PC-9 (cell line): ENCODE data around the gene CCNL2. TPM values are rescaled to one million over a fixed set of nuclear protein-coding genes. Genes with fewer than 3 reads are reported as not detected.
A peak's percentile ranks its signal among the peaks of the same experiment; 100 is the strongest.

Experiments
- BruUV-seq: library from RNA; stranded (reverse); fragments of 400-500 nt; replicated peaks from 2 replicates; lab custom pipeline; 2021; lab: Mats Ljungman, UMichigan
- CTCF ChIA-PET: fragments of 300-600 bp; sonication (Branson Sonifier 250); formaldehyde crosslinking; loops from one replicate; lab custom pipeline; 2022; ENCODE audit warnings: antibody characterized with exemption; lab: Charles Lee
- POLR2A ChIA-PET: fragments of 300-600 bp; sonication (Branson Sonifier 250); formaldehyde crosslinking; loops from one replicate; lab custom pipeline; 2022; ENCODE audit warnings: antibody characterized with exemption; ENCODE audit not compliant: unreplicated experiment; lab: Charles Lee
- DNase-seq, 2 experiments: peaks; one replicate each; pipeline versions ENCODE4 v3.0.0 to v3.0.0-alpha.2; 2015 to 2022; ENCODE audit warnings: mixed read lengths in 1 of 2
- H2AFZ ChIP-seq: fragments of 200-600 bp; sonication (generic); 2 replicates; pipeline ENCODE4 v1.8.1; 2017; ENCODE audit warnings: antibody characterized with exemption
- H3F3A ChIP-seq: fragments of 200-600 bp; sonication (generic); 2 replicates; pipeline ENCODE4 v1.8.1; 2017; ENCODE audit warnings: antibody characterized with exemption, mild to moderate bottlenecking, low read depth; ENCODE audit not compliant: insufficient read depth
- H3K27ac ChIP-seq: fragments of 200-600 bp; sonication (generic); 2 replicates; pipeline ENCODE4 v1.6.1; 2016; ENCODE audit warnings: mixed run types
- H3K27me3 ChIP-seq: fragments of 200-600 bp; sonication (generic); 2 replicates; pipeline ENCODE4 v1.6.1; 2016; ENCODE audit warnings: low read depth, mixed run types; ENCODE audit not compliant: insufficient read depth
- H3K36me3 ChIP-seq: fragments of 200-600 bp; sonication (generic); 2 replicates; pipeline ENCODE4 v1.6.1; 2016; ENCODE audit warnings: low read depth, mixed run types
- H3K4me1 ChIP-seq: fragments of 200-600 bp; sonication (generic); replicated peaks from 2 replicates; pipeline ENCODE4 v1.6.1; 2016; ENCODE audit warnings: mixed run types; ENCODE audit not compliant: insufficient read depth
- H3K4me2 ChIP-seq: fragments of 200-600 bp; sonication (generic); 2 replicates; pipeline ENCODE4 v1.6.1; 2017; ENCODE audit warnings: mixed run types
- H3K4me3 ChIP-seq: fragments of 200-600 bp; sonication (generic); 2 replicates; pipeline ENCODE4 v1.6.1; 2016; ENCODE audit warnings: mixed run types
- H3K79me2 ChIP-seq: fragments of 200-600 bp; sonication (generic); 2 replicates; pipeline ENCODE4 v1.6.1; 2017; ENCODE audit warnings: low read depth, mixed run types
- H3K9me2 ChIP-seq: fragments of 200-600 bp; sonication (generic); 2 replicates; pipeline ENCODE4 v1.8.1; 2017; ENCODE audit warnings: mild to moderate bottlenecking; ENCODE audit not compliant: insufficient read depth
- H3K9me3 ChIP-seq: fragments of 200-600 bp; sonication (generic); 2 replicates; pipeline ENCODE4 v1.8.1; 2016; ENCODE audit warnings: low read depth; ENCODE audit not compliant: insufficient read depth
- H4K20me1 ChIP-seq: fragments of 200-600 bp; sonication (generic); 2 replicates; pipeline ENCODE4 v1.8.1; 2017; ENCODE audit not compliant: insufficient read depth
- EZH2 ChIP-seq: fragments of 200-600 bp; sonication (generic); IDR thresholded peaks from 2 replicates; pipeline ENCODE4 v1.8.0; 2017; ENCODE audit warnings: antibody characterized with exemption, low read depth
- intact Hi-C: fragments of 100-400 bp; cut with micrococcal nuclease; formaldehyde crosslinking; loops from one replicate; pipeline ENCODE4 v1.10.0; 2022; ENCODE audit not compliant: unreplicated experiment
- total RNA-seq: library from RNA; stranded (reverse); gene quantifications from 2 replicates; pipeline ENCODE4 v1.2.3, GENCODE V29; 2021
- TF ChIP-seq, protein P1 (sequence below): fragments of 200-600 bp; sonication (generic); conservative IDR thresholded peaks from 2 replicates; pipeline ENCODE4 v1.6.1; 2017; ENCODE audit warnings: mixed run types, antibody characterized with exemption, mild to moderate bottlenecking, moderate library complexity

The CCNL2 gene
- total RNA-seq, 1 experiment from 2014 or later: 162 TPM

- Histone ChIP-seq H3K4me1 (peaks cover 38% of the 10 kb centered on the region), H3K9me2 (no peaks in the 10 kb centered on the region), H3K27me3 (no peaks in the 10 kb centered on the region), H2AFZ (no peak overlapping the region), H3K36me3 (no peaks in the 10 kb centered on the region), H4K20me1 (no peaks in the 10 kb centered on the region), H3K27ac (no peak overlapping the region), H3K4me2 (no peak overlapping the region), H3K79me2 (no peaks in the 10 kb centered on the region), H3K4me3 (no peak overlapping the region), H3F3A (peaks cover 20% of the 10 kb centered on the region; the same call in 1 of the 2 replicates), H3K9me3 (no peaks in the 10 kb centered on the region)
- no TSS peak for BruUV-seq
- intact Hi-C loops: no loop called here
- ChIA-PET CTCF (interaction anchor here (0.6 kb wide), 1 partner anchor 17 kb away, joined by 3 read pairs; no protein-coding TSS in a partner anchor), POLR2A (interaction anchor here (0.5 kb wide), 1 partner anchor 39 kb away, joined by 3 read pairs; no protein-coding TSS in a partner anchor)
- TF ChIP-seq EZH2: no peak
- TF ChIP-seq, protein P1, sequence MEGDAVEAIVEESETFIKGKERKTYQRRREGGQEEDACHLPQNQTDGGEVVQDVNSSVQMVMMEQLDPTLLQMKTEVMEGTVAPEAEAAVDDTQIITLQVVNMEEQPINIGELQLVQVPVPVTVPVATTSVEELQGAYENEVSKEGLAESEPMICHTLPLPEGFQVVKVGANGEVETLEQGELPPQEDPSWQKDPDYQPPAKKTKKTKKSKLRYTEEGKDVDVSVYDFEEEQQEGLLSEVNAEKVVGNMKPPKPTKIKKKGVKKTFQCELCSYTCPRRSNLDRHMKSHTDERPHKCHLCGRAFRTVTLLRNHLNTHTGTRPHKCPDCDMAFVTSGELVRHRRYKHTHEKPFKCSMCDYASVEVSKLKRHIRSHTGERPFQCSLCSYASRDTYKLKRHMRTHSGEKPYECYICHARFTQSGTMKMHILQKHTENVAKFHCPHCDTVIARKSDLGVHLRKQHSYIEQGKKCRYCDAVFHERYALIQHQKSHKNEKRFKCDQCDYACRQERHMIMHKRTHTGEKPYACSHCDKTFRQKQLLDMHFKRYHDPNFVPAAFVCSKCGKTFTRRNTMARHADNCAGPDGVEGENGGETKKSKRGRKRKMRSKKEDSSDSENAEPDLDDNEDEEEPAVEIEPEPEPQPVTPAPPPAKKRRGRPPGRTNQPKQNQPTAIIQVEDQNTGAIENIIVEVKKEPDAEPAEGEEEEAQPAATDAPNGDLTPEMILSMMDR: no peak
- DNase-seq: no peak
These were observed 27.5 kb upstream of the CCNL2 start for GRCh38 chr1:1426496-1427105.

GRCh38 chr1:1425753-1426495 lies 26.8 kb upstream of the CCNL2 start:
- no peak overlapping the region for H2AFZ ChIP-seq
- peaks cover 17% of the 10 kb centered on the region; the same call in 1 of the 2 replicates for H3F3A ChIP-seq
- H3K4me2 ChIP-seq: no peak overlapping the region
- H3K36me3 ChIP-seq: no peaks in the 10 kb centered on the region
- H3K4me1 ChIP-seq: peaks cover 31% of the 10 kb centered on the region
- H3K27ac ChIP-seq: no peak overlapping the region
- DNase-seq: peak in 1 of 2 experiments; percentile 49
- H3K9me2 ChIP-seq: no peaks in the 10 kb centered on the region
- no peaks in the 10 kb centered on the region for H3K9me3 ChIP-seq
- POLR2A ChIA-PET: interaction anchor here (0.5 to 0.7 kb wide), 2 partner anchors 14 to 38 kb away, joined by 3 to 4 read pairs; no protein-coding TSS in a partner anchor
- BruUV-seq: no TSS peak
- CTCF ChIA-PET: interaction anchor here (0.6 kb wide), 1 partner anchor 16 kb away, joined by 3 read pairs; no protein-coding TSS in a partner anchor
- no peaks in the 10 kb centered on the region for H3K79me2 ChIP-seq
- no peak overlapping the region for H3K4me3 ChIP-seq
- intact Hi-C loops: no loop called here
- TF ChIP-seq, protein P1: no peak
- TF ChIP-seq EZH2: no peak
- H4K20me1 ChIP-seq: no peaks in the 10 kb centered on the region
- H3K27me3 ChIP-seq: no peaks in the 10 kb centered on the region

GRCh38 chr1:1425426-1425752 lies 26.3 kb upstream of the CCNL2 start:
- H3F3A ChIP-seq: peaks cover 14% of the 10 kb centered on the region; the same call in 1 of the 2 replicates
- H3K36me3 ChIP-seq: no peaks in the 10 kb centered on the region
- H3K9me3 ChIP-seq: no peaks in the 10 kb centered on the region
- no peaks in the 10 kb centered on the region for H3K9me2 ChIP-seq
- peaks cover 26% of the 10 kb centered on the region for H3K4me1 ChIP-seq
- ChIA-PET CTCF (no interaction called here), POLR2A (interaction anchor here (0.7 kb wide), 1 partner anchor 14 kb away, joined by 4 read pairs; no protein-coding TSS in a partner anchor)
- intact Hi-C loops: no loop called here
- H3K27me3 ChIP-seq: no peaks in the 10 kb centered on the region
- no peak overlapping the region for H2AFZ ChIP-seq
- no peak for DNase-seq
- H3K4me3 ChIP-seq: no peak overlapping the region
- H3K27ac ChIP-seq: no peak overlapping the region
- TF ChIP-seq, protein P1: no peak
- no peak for TF ChIP-seq EZH2
- H4K20me1 ChIP-seq: no peaks in the 10 kb centered on the region
- BruUV-seq: no TSS peak
- no peaks in the 10 kb centered on the region for H3K79me2 ChIP-seq
- H3K4me2 ChIP-seq: no peak overlapping the region
